RWPE2 (cell line): ENCODE data around the gene EPN1.

Source experiments
- ATAC-seq: fragments of 200-7000 bp; cut with Tn5 transposase; 3 replicates; pipeline ENCODE4 v1.9.1; 2021; ENCODE audit warnings: low read depth
- DNase-seq: peaks from one replicate; pipeline ENCODE4 v3.0.0-alpha.2; 2020; ENCODE audit warnings: low spot score
- H3K27ac ChIP-seq: fragments of 450-650 bp; 2 replicates; pipeline ENCODE4 v1.5.1; 2017; ENCODE audit warnings: mild to moderate bottlenecking; ENCODE audit not compliant: poor library complexity, severe bottlenecking
- H3K27me3 ChIP-seq: fragments of 250-450 bp; sonication (Bioruptor Pico); 2 replicates; pipeline ENCODE4 v1.5.1; 2021; ENCODE audit warnings: mild to moderate bottlenecking, moderate library complexity; ENCODE audit not compliant: insufficient read depth, poor library complexity, severe bottlenecking
- H3K36me3 ChIP-seq: fragments of 250-450 bp; sonication (Bioruptor Pico); 2 replicates; pipeline ENCODE4 v1.5.1; 2020; ENCODE audit warnings: low read depth, mild to moderate bottlenecking, moderate library complexity
- H3K4me1 ChIP-seq: fragments of 250-450 bp; sonication (Bioruptor Pico); 2 replicates; pipeline ENCODE4 v1.5.1; 2021; ENCODE audit warnings: mild to moderate bottlenecking, moderate library complexity; ENCODE audit not compliant: insufficient read depth, poor library complexity, severe bottlenecking
- H3K4me3 ChIP-seq: fragments of 250-450 bp; sonication (Bioruptor Pico); 2 replicates; pipeline ENCODE4 v1.5.1; 2021; ENCODE audit warnings: mild to moderate bottlenecking, moderate library complexity; ENCODE audit not compliant: severe bottlenecking
- H3K9me3 ChIP-seq: fragments of 250-450 bp; sonication (Bioruptor Pico); 2 replicates; pipeline ENCODE4 v1.5.1; 2021; ENCODE audit warnings: mild to moderate bottlenecking, moderate library complexity; ENCODE audit not compliant: severe bottlenecking
- CTCF ChIP-seq: fragments of 450-650 bp; IDR thresholded peaks from one replicate; pipeline ENCODE4 v1.5.1; 2017; ENCODE audit warnings: mild to moderate bottlenecking, moderate library complexity; ENCODE audit not compliant: poor library complexity, severe bottlenecking

The EPN1 gene

GRCh38 chr19:55694241-55694655 lies 19.2 kb downstream of the EPN1 start:
- no peak for ATAC-seq
- H3K4me3 ChIP-seq = no peak overlapping the region
- no peak for TF ChIP-seq CTCF
- no peak overlapping the region for H3K27ac ChIP-seq
- no peaks in the 10 kb centered on the region for H3K9me3 ChIP-seq
- H3K36me3 ChIP-seq = peaks cover 17% of the 10 kb centered on the region
- H3K27me3 ChIP-seq = no peaks in the 10 kb centered on the region
- DNase-seq = no peak
- no peaks in the 10 kb centered on the region for H3K4me1 ChIP-seq

DNA sequence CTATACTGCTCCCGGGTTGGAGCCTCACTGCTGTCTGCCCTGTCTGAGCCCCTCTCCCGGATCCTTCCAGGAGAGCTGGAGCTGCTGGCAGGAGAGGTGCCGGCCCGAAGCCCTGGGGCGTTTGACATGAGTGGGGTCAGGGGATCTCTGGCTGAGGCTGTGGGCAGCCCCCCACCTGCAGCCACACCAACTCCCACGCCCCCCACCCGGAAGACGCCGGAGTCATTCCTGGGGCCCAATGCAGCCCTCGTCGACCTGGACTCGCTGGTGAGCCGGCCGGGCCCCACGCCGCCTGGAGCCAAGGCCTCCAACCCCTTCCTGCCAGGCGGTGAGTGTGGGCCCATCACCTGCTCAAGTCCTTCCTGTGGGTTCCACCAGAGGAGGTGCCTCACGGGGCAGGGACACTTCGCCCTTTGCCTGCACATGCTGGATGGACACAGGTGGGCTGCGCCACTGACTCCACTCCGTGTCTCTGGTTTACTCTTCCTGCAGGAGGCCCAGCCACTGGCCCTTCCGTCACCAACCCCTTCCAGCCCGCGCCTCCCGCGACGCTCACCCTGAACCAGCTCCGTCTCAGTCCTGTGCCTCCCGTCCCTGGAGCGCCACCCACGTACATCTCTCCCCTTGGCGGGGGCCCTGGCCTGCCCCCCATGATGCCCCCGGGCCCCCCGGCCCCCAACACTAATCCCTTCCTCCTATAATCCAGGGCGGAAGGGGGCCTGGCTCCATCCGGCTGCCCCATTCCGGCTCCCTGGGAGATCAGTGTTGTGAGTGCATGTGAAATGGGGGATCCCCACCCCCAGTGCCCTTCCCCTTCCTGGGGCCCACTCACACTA lies 19.8 kb downstream of the EPN1 start:
- Histone ChIP-seq H3K27ac (no peak overlapping the region), H3K4me1 (no peaks in the 10 kb centered on the region), H3K9me3 (no peaks in the 10 kb centered on the region), H3K4me3 (no peak overlapping the region), H3K27me3 (no peaks in the 10 kb centered on the region), H3K36me3 (peaks cover 17% of the 10 kb centered on the region)
- DNase-seq (no peak), ATAC-seq (no peak)
- no peak for TF ChIP-seq CTCF

GRCh38 chr19:55695511-55696290 lies 20.7 kb downstream of the EPN1 start:
- ATAC-seq (no peak), DNase-seq (no peak)
- Histone ChIP-seq H3K27me3 (no peaks in the 10 kb centered on the region), H3K36me3 (peaks cover 16% of the 10 kb centered on the region), H3K4me1 (no peaks in the 10 kb centered on the region), H3K27ac (no peak overlapping the region), H3K9me3 (no peaks in the 10 kb centered on the region), H3K4me3 (no peak overlapping the region)
- no peak for TF ChIP-seq CTCF

- Histone ChIP-seq H3K27me3 (no peaks in the 10 kb centered on the region), H3K27ac (no peak overlapping the region), H3K9me3 (no peaks in the 10 kb centered on the region), H3K4me1 (no peaks in the 10 kb centered on the region), H3K36me3 (peaks cover 16% of the 10 kb centered on the region), H3K4me3 (no peak overlapping the region)
- ATAC-seq (no peak), DNase-seq (no peak)
- TF ChIP-seq CTCF = no peak
Measured at GRCh38 chr19:55696301-55697068, 21.5 kb downstream of the EPN1 start.
